ENCODE data around the gene TMEFF2.
"Not testable (repeated sequence)": the region's sequence is repeated elsewhere in the genome, so short reads cannot be mapped to it uniquely, and the experiment has no call there.

TMEFF2 gene

GRCh38 chr2:191927319-191927867 is 267.3 kb downstream of the TMEFF2 start:
- DNase-seq, result no peak

GRCh38 chr2:191926671-191927070 is 268.1 kb downstream of the TMEFF2 start:
- DNase-seq, result no peak

GRCh38 chr2:191923652-191923997 is 271.1 kb downstream of the TMEFF2 start:
- DNase-seq, result no peak

- no peak for DNase-seq
Measured at GRCh38 chr2:191922736-191923651, 271.7 kb downstream of the TMEFF2 start.

- DNase-seq, result not testable (repeated sequence)
Measured at GRCh38 chr2:191921650-191922049, 273.1 kb downstream of the TMEFF2 start.

- no peak for DNase-seq
Measured at GRCh38 chr2:191920502-191920901, 274.2 kb downstream of the TMEFF2 start.

GRCh38 chr2:191917967-191918651 is 276.6 kb downstream of the TMEFF2 start:
- DNase-seq, result no peak

- DNase-seq, result no peak
Measured at GRCh38 chr2:191917430-191917881, 277.3 kb downstream of the TMEFF2 start.

- DNase-seq, result no peak
Measured at GRCh38 chr2:191916826-191917225, 277.9 kb downstream of the TMEFF2 start.

- no peak for DNase-seq
Measured at GRCh38 chr2:191915750-191916149, 279.0 kb downstream of the TMEFF2 start.

- DNase-seq, result no peak
Measured at GRCh38 chr2:191913796-191914195, 280.9 kb downstream of the TMEFF2 start.

- no peak for DNase-seq
Measured at GRCh38 chr2:191912764-191913163, 282.0 kb downstream of the TMEFF2 start.

- DNase-seq, result no peak
Measured at GRCh38 chr2:191910518-191910917, 284.2 kb downstream of the TMEFF2 start.

- DNase-seq, result no peak
Measured at GRCh38 chr2:191908874-191909273, 285.9 kb downstream of the TMEFF2 start.

GRCh38 chr2:191907545-191907944 is 287.2 kb downstream of the TMEFF2 start:
- no peak for DNase-seq

GRCh38 chr2:191907091-191907490 is 287.6 kb downstream of the TMEFF2 start:
- DNase-seq, result no peak

- DNase-seq, result no peak
Measured at GRCh38 chr2:191905336-191905735, 289.4 kb downstream of the TMEFF2 start.

- DNase-seq, result no peak
Measured at GRCh38 chr2:191901031-191901430, 293.7 kb downstream of the TMEFF2 start.

- DNase-seq, result no peak
Measured at GRCh38 chr2:191899410-191899809, 295.3 kb downstream of the TMEFF2 start.
